ENCODE results near the gene TBXA2R. TPM values are rescaled to one million over a fixed set of nuclear protein-coding genes. Genes with fewer than 3 reads are reported as not detected.

The TBXA2R gene
- total RNA-seq, 1 experiment from 2014 or later, result 1.3 TPM

- Mint-ChIP-seq H3K36me3 (peaks cover 10% of the 10 kb centered on the region; the same call in 1 of the 2 replicates), H3K27me3 (ENCODE audit: low read depth) (no peaks in the 10 kb centered on the region), H3K4me1 (no peaks in the 10 kb centered on the region), H3K27ac (no peak overlapping the region), H3K9me3 (no peaks in the 10 kb centered on the region), H3K4me3 (no peak overlapping the region)
- ChIA-PET POLR2A (no interaction called here), CTCF (no interaction called here)
- TF ChIP-seq NFYB (CRISPR knock-in tag; conservative IDR thresholded peaks at IDR 0.05; ENCODE audit: low read depth) (no peak), ELF4 (CRISPR knock-in tag; IDR thresholded peaks at IDR 0.05; ENCODE audit: low read depth) (no peak), CREM (CRISPR knock-in tag; IDR thresholded peaks at IDR 0.05) (no peak), ATF1 (CRISPR knock-in tag; IDR thresholded peaks at IDR 0.05) (no peak), NR1H2 (CRISPR knock-in tag; IDR thresholded peaks at IDR 0.05) (no peak), IRF2 (CRISPR knock-in tag; IDR thresholded peaks at IDR 0.05; ENCODE audit: borderline replicate concordance, low read depth) (no peak)
- TF ChIP-seq, protein P1, sequence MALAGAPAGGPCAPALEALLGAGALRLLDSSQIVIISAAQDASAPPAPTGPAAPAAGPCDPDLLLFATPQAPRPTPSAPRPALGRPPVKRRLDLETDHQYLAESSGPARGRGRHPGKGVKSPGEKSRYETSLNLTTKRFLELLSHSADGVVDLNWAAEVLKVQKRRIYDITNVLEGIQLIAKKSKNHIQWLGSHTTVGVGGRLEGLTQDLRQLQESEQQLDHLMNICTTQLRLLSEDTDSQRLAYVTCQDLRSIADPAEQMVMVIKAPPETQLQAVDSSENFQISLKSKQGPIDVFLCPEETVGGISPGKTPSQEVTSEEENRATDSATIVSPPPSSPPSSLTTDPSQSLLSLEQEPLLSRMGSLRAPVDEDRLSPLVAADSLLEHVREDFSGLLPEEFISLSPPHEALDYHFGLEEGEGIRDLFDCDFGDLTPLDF (CRISPR knock-in tag; IDR thresholded peaks at IDR 0.05), result no peak
- no peak for DNase-seq (ENCODE audit: low spot score)
- ATAC-seq, result no peak
These were observed 35.0 kb upstream of the TBXA2R start for GRCh38 chr19:3641515-3642269.

GRCh38 chr19:3639479-3639878, 32.8 kb upstream of the TBXA2R start:
- H3K4me3 Mint-ChIP-seq, result no peak overlapping the region
- no peaks in the 10 kb centered on the region for H3K27me3 Mint-ChIP-seq (ENCODE audit: low read depth)
- H3K27ac Mint-ChIP-seq, result no peak overlapping the region
- CTCF ChIA-PET, result no interaction called here
- H3K4me1 Mint-ChIP-seq, result no peaks in the 10 kb centered on the region
- POLR2A ChIA-PET, result no interaction called here
- TF ChIP-seq, protein P2, sequence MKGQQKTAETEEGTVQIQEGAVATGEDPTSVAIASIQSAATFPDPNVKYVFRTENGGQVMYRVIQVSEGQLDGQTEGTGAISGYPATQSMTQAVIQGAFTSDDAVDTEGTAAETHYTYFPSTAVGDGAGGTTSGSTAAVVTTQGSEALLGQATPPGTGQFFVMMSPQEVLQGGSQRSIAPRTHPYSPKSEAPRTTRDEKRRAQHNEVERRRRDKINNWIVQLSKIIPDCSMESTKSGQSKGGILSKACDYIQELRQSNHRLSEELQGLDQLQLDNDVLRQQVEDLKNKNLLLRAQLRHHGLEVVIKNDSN (CRISPR knock-in tag; IDR thresholded peaks at IDR 0.05), result no peak
- TF ChIP-seq RELA (CRISPR knock-in tag; IDR thresholded peaks at IDR 0.05; ENCODE audit: borderline replicate concordance) (no peak), EMX1 (CRISPR knock-in tag; IDR thresholded peaks at IDR 0.05) (no peak), HMGA2 (CRISPR knock-in tag; IDR thresholded peaks at IDR 0.05) (no peak)
- TF ChIP-seq, protein P3, sequence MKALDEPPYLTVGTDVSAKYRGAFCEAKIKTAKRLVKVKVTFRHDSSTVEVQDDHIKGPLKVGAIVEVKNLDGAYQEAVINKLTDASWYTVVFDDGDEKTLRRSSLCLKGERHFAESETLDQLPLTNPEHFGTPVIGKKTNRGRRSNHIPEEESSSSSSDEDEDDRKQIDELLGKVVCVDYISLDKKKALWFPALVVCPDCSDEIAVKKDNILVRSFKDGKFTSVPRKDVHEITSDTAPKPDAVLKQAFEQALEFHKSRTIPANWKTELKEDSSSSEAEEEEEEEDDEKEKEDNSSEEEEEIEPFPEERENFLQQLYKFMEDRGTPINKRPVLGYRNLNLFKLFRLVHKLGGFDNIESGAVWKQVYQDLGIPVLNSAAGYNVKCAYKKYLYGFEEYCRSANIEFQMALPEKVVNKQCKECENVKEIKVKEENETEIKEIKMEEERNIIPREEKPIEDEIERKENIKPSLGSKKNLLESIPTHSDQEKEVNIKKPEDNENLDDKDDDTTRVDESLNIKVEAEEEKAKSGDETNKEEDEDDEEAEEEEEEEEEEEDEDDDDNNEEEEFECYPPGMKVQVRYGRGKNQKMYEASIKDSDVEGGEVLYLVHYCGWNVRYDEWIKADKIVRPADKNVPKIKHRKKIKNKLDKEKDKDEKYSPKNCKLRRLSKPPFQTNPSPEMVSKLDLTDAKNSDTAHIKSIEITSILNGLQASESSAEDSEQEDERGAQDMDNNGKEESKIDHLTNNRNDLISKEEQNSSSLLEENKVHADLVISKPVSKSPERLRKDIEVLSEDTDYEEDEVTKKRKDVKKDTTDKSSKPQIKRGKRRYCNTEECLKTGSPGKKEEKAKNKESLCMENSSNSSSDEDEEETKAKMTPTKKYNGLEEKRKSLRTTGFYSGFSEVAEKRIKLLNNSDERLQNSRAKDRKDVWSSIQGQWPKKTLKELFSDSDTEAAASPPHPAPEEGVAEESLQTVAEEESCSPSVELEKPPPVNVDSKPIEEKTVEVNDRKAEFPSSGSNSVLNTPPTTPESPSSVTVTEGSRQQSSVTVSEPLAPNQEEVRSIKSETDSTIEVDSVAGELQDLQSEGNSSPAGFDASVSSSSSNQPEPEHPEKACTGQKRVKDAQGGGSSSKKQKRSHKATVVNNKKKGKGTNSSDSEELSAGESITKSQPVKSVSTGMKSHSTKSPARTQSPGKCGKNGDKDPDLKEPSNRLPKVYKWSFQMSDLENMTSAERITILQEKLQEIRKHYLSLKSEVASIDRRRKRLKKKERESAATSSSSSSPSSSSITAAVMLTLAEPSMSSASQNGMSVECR (CRISPR knock-in tag; IDR thresholded peaks at IDR 0.05; ENCODE audit: borderline replicate concordance), result no peak
- TF ChIP-seq, protein P4, sequence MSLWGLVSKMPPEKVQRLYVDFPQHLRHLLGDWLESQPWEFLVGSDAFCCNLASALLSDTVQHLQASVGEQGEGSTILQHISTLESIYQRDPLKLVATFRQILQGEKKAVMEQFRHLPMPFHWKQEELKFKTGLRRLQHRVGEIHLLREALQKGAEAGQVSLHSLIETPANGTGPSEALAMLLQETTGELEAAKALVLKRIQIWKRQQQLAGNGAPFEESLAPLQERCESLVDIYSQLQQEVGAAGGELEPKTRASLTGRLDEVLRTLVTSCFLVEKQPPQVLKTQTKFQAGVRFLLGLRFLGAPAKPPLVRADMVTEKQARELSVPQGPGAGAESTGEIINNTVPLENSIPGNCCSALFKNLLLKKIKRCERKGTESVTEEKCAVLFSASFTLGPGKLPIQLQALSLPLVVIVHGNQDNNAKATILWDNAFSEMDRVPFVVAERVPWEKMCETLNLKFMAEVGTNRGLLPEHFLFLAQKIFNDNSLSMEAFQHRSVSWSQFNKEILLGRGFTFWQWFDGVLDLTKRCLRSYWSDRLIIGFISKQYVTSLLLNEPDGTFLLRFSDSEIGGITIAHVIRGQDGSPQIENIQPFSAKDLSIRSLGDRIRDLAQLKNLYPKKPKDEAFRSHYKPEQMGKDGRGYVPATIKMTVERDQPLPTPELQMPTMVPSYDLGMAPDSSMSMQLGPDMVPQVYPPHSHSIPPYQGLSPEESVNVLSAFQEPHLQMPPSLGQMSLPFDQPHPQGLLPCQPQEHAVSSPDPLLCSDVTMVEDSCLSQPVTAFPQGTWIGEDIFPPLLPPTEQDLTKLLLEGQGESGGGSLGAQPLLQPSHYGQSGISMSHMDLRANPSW (CRISPR knock-in tag; conservative IDR thresholded peaks at IDR 0.05; ENCODE audit: low read depth), result no peak
- no peak for DNase-seq (ENCODE audit: low spot score)
- ATAC-seq, result no peak
- H3K9me3 Mint-ChIP-seq, result no peaks in the 10 kb centered on the region
- H3K36me3 Mint-ChIP-seq, result peaks cover 10% of the 10 kb centered on the region; the same call in 1 of the 2 replicates
